ENCODE results near the gene WASF2.

WASF2 gene

DNA sequence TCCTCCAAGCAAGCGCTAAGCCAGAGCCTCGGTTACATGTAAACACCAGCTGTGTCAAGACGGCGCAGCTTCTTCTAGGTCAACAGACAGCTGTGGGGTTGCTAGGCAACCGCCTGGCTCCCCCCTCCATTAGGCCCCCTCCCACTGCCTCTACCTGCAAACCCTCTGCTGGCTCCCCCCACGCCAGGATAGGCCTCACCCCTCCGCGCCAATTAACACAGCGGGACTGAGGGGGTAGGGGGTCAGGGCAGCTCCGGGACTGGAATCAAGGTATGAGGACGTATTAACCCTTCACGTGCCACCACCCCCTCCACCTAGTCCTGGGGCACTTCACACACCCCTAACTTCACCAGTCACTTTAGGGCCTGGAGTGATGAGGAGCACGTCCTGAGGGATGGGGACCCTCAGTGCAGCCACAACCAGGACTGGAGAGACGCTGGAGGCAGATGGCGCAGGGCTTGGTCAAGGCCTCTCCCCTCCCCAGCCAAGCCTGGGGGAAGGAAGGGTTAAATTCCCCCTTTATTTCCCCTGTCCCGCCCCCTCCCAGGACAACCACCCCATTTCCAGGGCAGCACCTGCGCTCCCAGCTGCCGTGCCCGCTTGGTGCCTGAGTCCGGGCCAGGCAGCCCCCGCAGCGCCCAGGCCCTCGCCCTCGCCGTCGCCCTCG lies 37.4 kb upstream of the WASF2 start:
- Histone ChIP-seq H3K4me3 (ENCODE audit: insufficient read depth in 1 of 2, low read depth in 1 of 2, low read length in 2 of 2) (peak overlapping the region; percentile 35 to 40), H3K23ac (ENCODE audit: low read length in 2 of 2) (peak overlapping the region in 1 of 2 experiments; percentile 47), H2AFZ (ENCODE audit: low read depth, low read length) (peak overlapping the region; percentile 16), H3K4me2 (ENCODE audit: low read length, poor library complexity, severe bottlenecking) (peak overlapping the region; percentile 71), H3K9ac (ENCODE audit: low read length) (peak overlapping the region; percentile 75), H3K4me1 (ENCODE audit: control insufficient read depth, insufficient read depth, low read depth, low read length) (peaks cover 61% of the 10 kb centered on the region), H2BK120ac (ENCODE audit: low read depth, low read length) (peak overlapping the region; percentile 84), H2BK12ac (ENCODE audit: low read length in 2 of 2) (peak overlapping the region; percentile 93 to 95), H2BK15ac (ENCODE audit: low read depth, poor library complexity, severe bottlenecking) (peak overlapping the region; percentile 94), H3K18ac (ENCODE audit: low read depth in 1 of 2, low read length in 2 of 2) (peak overlapping the region; percentile 89 to 99), H4K8ac (ENCODE audit: low read length) (peak overlapping the region; percentile 91), H3K4ac (ENCODE audit: low read depth in 1 of 2, low read length in 2 of 2) (peak overlapping the region; percentile 92 to 96), H3K27ac (ENCODE audit: low read length, poor library complexity, severe bottlenecking) (no peak overlapping the region), H4K91ac (ENCODE audit: low read length) (peak overlapping the region; percentile 97), H3K27me3 (ENCODE audit: control insufficient read depth in 1 of 2, insufficient read depth in 1 of 2, low read length in 2 of 2) (no peaks in the 10 kb centered on the region), H3K14ac (ENCODE audit: low read length in 2 of 2) (peak overlapping the region in 1 of 2 experiments; percentile 37), H2AK5ac (ENCODE audit: low read length, severe bottlenecking) (peak overlapping the region; percentile 33), H3K9me3 (ENCODE audit: control insufficient read depth, low read length) (no peaks in the 10 kb centered on the region), H3K36me3 (ENCODE audit: control insufficient read depth in 1 of 2, insufficient read depth in 2 of 2, low read depth in 1 of 2, low read length in 2 of 2) (peaks cover 11% of the 10 kb centered on the region in 2 experiments), H2BK5ac (ENCODE audit: low read depth, low read length, poor library complexity, severe bottlenecking) (no peak overlapping the region), H3K79me1 (replicated peaks; ENCODE audit: low read length, poor library complexity, severe bottlenecking) (peaks cover 1% of the 10 kb centered on the region)
- DNase-seq, result peak; percentile 94
- WGBS, result 13% methylated on average over 20 of the region's 27 CpGs

DNA sequence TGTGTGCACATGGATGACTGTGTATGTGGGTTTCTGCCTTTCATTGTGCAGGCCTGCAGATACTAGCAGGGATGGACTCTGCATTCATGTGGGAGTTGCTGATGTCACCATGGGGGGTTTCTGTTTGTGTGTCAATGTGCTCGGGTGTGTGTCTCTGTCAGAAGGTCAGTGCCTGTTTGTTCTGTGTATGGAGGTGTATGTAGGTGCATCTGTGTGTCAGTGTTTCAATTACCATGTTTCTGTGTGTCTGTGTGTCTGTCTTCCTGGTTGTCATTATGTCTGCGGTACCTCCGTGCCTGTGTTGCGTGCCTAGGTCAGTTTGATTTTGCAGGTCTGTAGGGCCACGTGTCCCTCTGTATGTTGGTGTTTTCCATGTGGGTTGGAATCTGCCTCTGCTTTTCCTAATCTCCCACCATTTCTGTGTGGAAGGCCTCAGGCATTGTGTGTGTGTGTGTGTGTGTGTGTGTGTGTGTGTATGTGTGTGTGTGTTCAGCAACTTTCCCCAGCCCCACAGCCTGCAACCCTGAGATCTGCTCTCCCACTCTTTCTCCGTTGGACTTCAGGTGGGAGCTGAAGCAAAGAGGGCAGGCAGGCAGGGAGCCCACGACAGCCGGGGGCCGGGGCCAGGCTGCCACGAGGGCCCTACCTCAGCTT lies 36.7 kb upstream of the WASF2 start:
- no peak overlapping the region for H3K4me3 ChIP-seq (ENCODE audit: insufficient read depth in 1 of 2, low read depth in 1 of 2, low read length in 2 of 2)
- peak overlapping the region; percentile 97 for H4K91ac ChIP-seq (ENCODE audit: low read length)
- peak overlapping the region; percentile 1 for H2AK5ac ChIP-seq (ENCODE audit: low read length, severe bottlenecking)
- H3K23ac ChIP-seq (ENCODE audit: low read length in 2 of 2), result peak overlapping the region in 1 of 2 experiments; percentile 5
- peaks cover 61% of the 10 kb centered on the region for H3K4me1 ChIP-seq (ENCODE audit: control insufficient read depth, insufficient read depth, low read depth, low read length)
- H3K27me3 ChIP-seq (ENCODE audit: control insufficient read depth in 1 of 2, insufficient read depth in 1 of 2, low read length in 2 of 2), result no peaks in the 10 kb centered on the region
- peak; percentile 60 for DNase-seq
- peaks cover 4 to 7% of the 10 kb centered on the region in 2 experiments for H3K36me3 ChIP-seq (ENCODE audit: control insufficient read depth in 1 of 2, insufficient read depth in 2 of 2, low read depth in 1 of 2, low read length in 2 of 2)
- 33% methylated on average over 10 of the region's 10 CpGs for WGBS
- H4K8ac ChIP-seq (ENCODE audit: low read length), result peak overlapping the region; percentile 69
- H3K14ac ChIP-seq (ENCODE audit: low read length in 2 of 2), result peak overlapping the region in 1 of 2 experiments; percentile 29
- H3K4me2 ChIP-seq (ENCODE audit: low read length, poor library complexity, severe bottlenecking), result peak overlapping the region; percentile 71
- H2BK120ac ChIP-seq (ENCODE audit: low read depth, low read length), result peak overlapping the region; percentile 55
- H3K4ac ChIP-seq (ENCODE audit: low read depth in 1 of 2, low read length in 2 of 2), result peak overlapping the region; percentile 12 to 64
- H3K9me3 ChIP-seq (ENCODE audit: control insufficient read depth, low read length), result no peaks in the 10 kb centered on the region
- peak overlapping the region; percentile 38 to 93 for H2BK12ac ChIP-seq (ENCODE audit: low read length in 2 of 2)
- no peak overlapping the region for H2AFZ ChIP-seq (ENCODE audit: low read depth, low read length)
- no peak overlapping the region for H2BK5ac ChIP-seq (ENCODE audit: low read depth, low read length, poor library complexity, severe bottlenecking)
- H3K27ac ChIP-seq (ENCODE audit: low read length, poor library complexity, severe bottlenecking), result no peak overlapping the region
- H3K18ac ChIP-seq (ENCODE audit: low read depth in 1 of 2, low read length in 2 of 2), result peak overlapping the region; percentile 89 to 99
- H3K9ac ChIP-seq (ENCODE audit: low read length), result no peak overlapping the region
- H2BK15ac ChIP-seq (ENCODE audit: low read depth, poor library complexity, severe bottlenecking), result peak overlapping the region; percentile 94
- no peaks in the 10 kb centered on the region for H3K79me1 ChIP-seq (replicated peaks; ENCODE audit: low read length, poor library complexity, severe bottlenecking)

DNA sequence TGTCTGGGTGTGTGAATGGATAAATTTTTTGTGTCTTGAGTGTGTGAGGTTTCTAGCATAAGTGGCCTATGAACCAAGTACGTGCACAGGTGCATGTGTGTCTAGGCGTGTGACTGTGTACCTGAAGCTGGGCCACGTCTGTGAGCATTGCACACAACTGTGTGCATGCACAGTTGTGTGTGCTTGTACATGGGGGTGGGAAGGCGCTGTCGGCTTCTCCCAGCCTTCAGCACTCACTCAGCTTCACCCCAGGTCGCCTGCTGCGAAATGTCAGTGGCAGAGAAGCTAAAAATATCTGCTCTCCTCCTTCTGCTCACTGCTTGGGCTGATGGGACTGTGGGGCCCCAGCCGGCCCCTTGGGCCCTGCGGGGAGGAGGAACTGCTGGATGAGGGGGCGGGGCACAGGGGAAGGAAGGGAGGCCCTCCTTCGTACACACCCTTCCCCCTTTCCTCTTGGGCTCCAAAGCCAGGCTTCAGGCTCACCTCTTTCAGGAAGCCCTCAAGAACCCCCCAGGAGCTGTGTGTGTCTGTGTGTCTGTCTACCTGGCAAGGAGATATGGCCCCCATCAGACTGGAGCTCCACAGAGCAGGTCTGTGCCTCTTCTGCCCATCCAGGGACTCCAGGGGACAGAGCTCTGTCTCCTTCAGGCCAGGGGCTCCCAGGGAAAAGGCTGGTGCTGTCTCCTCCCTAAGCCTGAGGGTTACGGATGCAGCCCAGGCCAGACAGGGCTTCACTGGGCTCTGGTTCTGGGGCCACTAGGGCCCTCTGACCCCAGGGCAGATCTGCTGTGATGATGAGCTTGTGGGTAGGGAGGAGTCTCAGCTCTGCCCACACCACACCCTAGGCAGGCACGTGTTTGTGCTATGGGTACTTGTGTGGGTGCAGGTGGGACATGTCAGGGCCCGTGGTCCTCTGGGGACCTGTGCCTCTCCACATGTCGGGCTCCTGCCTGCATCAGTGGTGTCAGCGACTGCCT lies 35.6 kb upstream of the WASF2 start:
- Histone ChIP-seq H3K27ac (ENCODE audit: low read length, poor library complexity, severe bottlenecking) (peak overlapping the region; percentile 69), H3K23ac (ENCODE audit: low read length in 2 of 2) (no peak overlapping the region), H2AFZ (ENCODE audit: low read depth, low read length) (no peak overlapping the region), H3K9me3 (ENCODE audit: control insufficient read depth, low read length) (no peaks in the 10 kb centered on the region), H2BK12ac (ENCODE audit: low read length in 2 of 2) (peak overlapping the region; percentile 97 to 100), H3K4ac (ENCODE audit: low read depth in 1 of 2, low read length in 2 of 2) (peak overlapping the region; percentile 82 to 98), H3K4me3 (ENCODE audit: insufficient read depth in 1 of 2, low read depth in 1 of 2, low read length in 2 of 2) (peak overlapping the region in 1 of 2 experiments; percentile 36), H3K27me3 (ENCODE audit: control insufficient read depth in 1 of 2, insufficient read depth in 1 of 2, low read length in 2 of 2) (no peaks in the 10 kb centered on the region), H2BK15ac (ENCODE audit: low read depth, poor library complexity, severe bottlenecking) (peak overlapping the region; percentile 100), H2BK5ac (ENCODE audit: low read depth, low read length, poor library complexity, severe bottlenecking) (no peak overlapping the region), H3K18ac (ENCODE audit: low read depth in 1 of 2, low read length in 2 of 2) (peak overlapping the region; percentile 99), H3K14ac (ENCODE audit: low read length in 2 of 2) (peak overlapping the region in 1 of 2 experiments; percentile 97), H4K8ac (ENCODE audit: low read length) (peak overlapping the region; percentile 90), H2BK120ac (ENCODE audit: low read depth, low read length) (peak overlapping the region; percentile 95), H4K91ac (ENCODE audit: low read length) (peak overlapping the region; percentile 99), H2AK5ac (ENCODE audit: low read length, severe bottlenecking) (peak overlapping the region; percentile 42), H3K4me1 (ENCODE audit: control insufficient read depth, insufficient read depth, low read depth, low read length) (peaks cover 69% of the 10 kb centered on the region), H3K9ac (ENCODE audit: low read length) (peak overlapping the region; percentile 52), H3K79me1 (replicated peaks; ENCODE audit: low read length, poor library complexity, severe bottlenecking) (no peaks in the 10 kb centered on the region), H3K36me3 (ENCODE audit: control insufficient read depth in 1 of 2, insufficient read depth in 2 of 2, low read depth in 1 of 2, low read length in 2 of 2) (peaks cover 3 to 7% of the 10 kb centered on the region in 2 experiments), H3K4me2 (ENCODE audit: low read length, poor library complexity, severe bottlenecking) (peak overlapping the region; percentile 4)
- WGBS, result 28% methylated on average over 12 of the region's 16 CpGs
- DNase-seq, result peak; percentile 91

All from mesenchymal stem cell (in vitro differentiated cells and primary cell).